Erythroblast (primary cell): ENCODE results near the gene HES5.

ENCODE experiments used
- DNase-seq, 2 experiments: peaks; one replicate each; lab custom pipeline; 2025; lab: John Stamatoyannopoulos, UW
- GATA1 ChIP-seq: IDR thresholded peaks from 2 replicates; pipeline ENCODE4 v1.6.1; 2011; ENCODE audit warnings: low read depth, mild to moderate bottlenecking, control low read depth, low read length, moderate library complexity
- POLR2A ChIP-seq: IDR thresholded peaks from 2 replicates; pipeline ENCODE4 v1.6.1; 2011; ENCODE audit warnings: mild to moderate bottlenecking, low read length

The HES5 gene

DNA sequence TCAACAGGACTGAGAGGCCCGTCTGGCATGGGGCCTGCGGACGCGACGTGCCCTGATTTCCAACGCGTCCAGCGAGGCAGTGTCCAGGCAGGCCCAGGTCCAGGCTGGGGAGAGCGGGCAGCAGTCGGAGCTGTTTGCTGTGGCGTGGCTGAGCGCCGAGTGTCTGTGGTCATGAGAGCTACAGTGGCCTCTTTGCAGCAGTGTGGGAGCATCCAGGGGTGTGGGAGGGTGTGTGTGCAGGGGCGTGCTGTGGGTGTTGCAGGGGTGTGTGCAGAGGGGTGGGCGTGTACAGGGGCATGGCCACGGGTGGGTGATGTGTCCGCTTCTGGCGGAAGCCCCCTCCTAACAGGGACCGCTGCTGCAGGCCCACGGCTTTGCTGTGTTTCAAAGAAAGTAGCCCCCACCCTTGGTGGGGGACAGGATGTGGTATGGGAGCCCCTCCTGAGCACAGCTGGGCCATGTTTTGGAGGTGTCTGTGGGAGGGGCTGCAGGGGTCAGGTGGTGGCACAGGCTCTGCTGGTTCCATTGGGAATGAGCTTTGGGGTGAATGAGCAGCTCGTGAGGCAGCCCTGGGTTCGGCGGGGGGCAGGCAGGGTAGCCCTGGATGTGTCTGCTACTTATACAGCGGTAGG lies 36.3 kb downstream of the HES5 start:
- no peak for TF ChIP-seq POLR2A
- no peak for TF ChIP-seq GATA1

GRCh38 chr1:2493218-2493617 lies 36.8 kb downstream of the HES5 start:
- no peak for DNase-seq
- TF ChIP-seq POLR2A (no peak), GATA1 (no peak)

More for the DNA sequence above, 36.3 kb downstream of the HES5 start:
- DNase-seq = no peak

GRCh38 chr1:2492091-2492490 lies 38.0 kb downstream of the HES5 start:
- TF ChIP-seq POLR2A = no peak
- DNase-seq = no peak

DNA sequence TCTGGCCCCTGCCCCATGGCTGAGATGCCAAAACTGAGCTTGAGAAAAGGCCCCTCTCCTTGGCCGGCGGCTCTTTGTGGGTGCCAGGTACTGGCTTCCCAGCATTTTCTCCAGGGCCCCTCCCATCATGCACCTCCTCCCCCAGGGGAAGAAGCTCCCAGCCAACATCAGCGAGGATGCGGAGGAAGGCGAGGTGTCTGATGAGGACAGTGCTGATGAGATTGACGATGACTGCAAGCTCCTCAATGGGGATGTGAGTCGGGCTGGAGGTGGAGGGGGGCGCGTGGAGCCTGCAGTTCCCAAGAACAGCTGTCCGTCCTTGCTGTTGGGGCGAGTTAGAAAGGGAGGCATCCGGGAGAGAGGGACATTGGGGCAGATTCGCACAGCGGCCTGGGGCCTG lies 40.4 kb downstream of the HES5 start:
- no peak for TF ChIP-seq POLR2A
- TF ChIP-seq GATA1 = no peak

DNA sequence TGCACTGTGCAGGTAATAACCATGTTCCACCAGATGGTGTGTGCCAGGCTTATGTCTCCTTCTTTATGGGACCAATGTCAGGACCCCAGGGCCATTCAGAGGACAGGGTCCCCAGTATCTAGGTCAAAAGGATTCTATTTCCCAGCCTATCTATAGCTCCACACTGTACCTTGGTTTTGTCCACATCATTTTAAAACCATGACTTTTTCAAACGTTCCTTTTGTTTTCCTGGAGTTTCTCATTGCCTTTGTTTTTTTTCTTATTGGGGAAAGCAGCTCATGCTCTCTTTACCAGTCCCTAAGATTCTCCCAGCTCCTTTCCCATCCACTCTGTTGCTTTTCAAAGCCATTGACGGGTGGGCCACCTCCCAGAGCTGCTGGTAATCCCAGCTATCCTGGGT lies 41.4 kb downstream of the HES5 start:
- TF ChIP-seq POLR2A (no peak), GATA1 (no peak)
- DNase-seq = no peak

More for the DNA sequence above, 40.4 kb downstream of the HES5 start:
- no peak for DNase-seq

- TF ChIP-seq POLR2A (no peak), GATA1 (no peak)
- no peak for DNase-seq
These were observed 43.5 kb downstream of the HES5 start for GRCh38 chr1:2486558-2486957.

DNA sequence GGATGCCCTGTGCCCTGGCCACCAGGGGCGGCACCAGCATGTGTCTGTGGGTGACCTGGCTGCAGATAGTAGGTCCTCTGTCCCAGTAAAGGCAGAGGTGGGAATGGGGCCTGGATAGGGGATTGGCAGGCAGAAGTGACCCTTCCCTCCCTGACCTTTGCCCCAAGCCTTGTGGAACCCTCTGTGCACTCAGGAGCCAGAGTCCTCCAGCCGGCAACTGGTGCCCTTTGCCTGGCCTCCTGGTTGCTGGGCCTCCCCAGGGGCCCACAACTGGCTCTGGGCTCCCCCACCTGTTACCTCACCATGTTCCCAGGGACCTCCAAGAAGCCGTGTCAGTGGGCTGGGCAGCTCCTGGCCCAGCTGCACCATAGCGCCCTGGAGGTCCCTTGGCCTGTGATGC lies 44.0 kb downstream of the HES5 start:
- DNase-seq = no peak
- TF ChIP-seq GATA1 (no peak), POLR2A (no peak)

DNA sequence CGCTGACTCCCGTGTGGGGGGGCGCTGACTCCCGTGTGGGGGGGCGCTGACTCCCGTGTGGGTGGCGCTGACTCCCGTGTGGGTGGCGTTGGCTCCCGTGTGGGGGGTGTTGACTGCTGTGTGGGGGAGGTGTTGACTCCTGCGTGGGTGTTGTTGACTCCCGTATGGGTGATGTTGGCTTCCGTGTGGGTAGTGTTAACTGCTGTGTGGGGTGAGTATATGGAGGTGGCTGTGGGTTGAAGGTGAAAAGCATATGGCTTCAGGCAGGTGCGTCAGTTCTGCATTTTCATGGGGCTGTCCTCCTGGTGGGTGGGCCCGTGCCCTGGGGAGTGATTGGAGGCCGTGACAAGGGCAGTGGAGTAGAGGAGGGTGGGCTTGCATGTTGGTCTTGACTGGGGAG lies 46.1 kb downstream of the HES5 start:
- TF ChIP-seq GATA1 (no peak), POLR2A (no peak)
- no peak for DNase-seq

- TF ChIP-seq GATA1 = no peak
- no peak for TF ChIP-seq POLR2A
- no peak for DNase-seq
These were observed 47.0 kb downstream of the HES5 start for GRCh38 chr1:2483026-2483425.

GRCh38 chr1:2482588-2482987 lies 47.5 kb downstream of the HES5 start:
- DNase-seq = no peak
- TF ChIP-seq POLR2A (no peak), GATA1 (no peak)

GRCh38 chr1:2481885-2482284 lies 48.2 kb downstream of the HES5 start:
- no peak for DNase-seq
- TF ChIP-seq GATA1 (no peak), POLR2A (no peak)

DNA sequence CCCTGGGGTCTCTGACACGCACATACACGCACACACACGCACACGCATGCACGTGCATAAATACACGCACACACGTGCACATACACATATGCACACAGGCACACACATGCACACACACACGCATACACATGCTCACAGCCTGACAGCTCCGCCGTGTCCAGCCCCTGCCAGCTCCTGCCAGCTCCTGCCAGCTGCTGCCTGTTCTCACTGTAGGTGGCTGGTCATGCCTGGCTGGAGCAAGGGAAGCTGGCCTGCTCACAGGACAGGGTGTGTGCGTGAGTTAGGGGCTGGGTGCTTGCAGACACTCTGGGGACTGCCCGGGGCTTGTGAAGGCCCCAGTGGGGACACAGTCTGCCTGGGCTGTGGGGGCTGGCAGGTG lies 49.1 kb downstream of the HES5 start:
- no peak for DNase-seq
- TF ChIP-seq GATA1 (no peak), POLR2A (no peak)

DNA sequence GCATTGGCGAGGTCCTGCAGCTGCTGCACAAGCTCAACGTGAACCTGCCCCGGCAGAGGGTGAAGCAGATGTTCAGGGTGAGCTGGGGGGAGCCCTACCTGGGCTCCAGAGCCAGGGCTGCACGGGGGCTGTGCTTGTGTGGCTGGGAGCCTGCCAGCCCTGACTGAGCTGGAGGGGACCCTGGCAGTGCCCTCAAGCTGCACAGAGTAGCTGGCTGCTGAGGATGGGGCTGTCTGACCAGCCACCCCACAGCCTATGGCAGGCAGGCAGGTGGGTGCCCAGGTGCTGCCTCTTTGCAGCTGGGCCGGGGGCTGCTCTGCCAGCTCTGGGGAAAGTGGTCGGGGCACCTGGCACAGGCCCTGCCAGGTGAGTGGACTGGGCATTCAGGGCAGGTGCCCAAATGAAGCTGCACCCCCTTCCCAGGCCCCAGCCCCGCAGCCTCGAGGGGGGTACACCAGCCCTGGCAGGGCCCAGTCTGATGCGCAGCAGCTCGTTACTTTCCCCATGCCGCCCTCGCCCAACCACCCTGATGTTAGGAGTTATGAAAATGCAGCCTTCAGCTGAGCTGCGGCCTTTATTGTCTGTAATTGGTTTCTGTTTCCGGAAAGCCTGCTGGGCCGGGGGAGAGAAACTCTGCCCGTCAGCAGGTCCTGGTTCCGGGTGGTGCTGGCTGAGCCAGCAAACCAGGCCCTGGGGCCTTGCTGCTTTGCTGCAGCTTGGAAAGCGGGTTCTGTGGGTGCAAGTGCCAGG lies 49.7 kb downstream of the HES5 start:
- TF ChIP-seq POLR2A (no peak), GATA1 (no peak)
- no peak for DNase-seq

DNA sequence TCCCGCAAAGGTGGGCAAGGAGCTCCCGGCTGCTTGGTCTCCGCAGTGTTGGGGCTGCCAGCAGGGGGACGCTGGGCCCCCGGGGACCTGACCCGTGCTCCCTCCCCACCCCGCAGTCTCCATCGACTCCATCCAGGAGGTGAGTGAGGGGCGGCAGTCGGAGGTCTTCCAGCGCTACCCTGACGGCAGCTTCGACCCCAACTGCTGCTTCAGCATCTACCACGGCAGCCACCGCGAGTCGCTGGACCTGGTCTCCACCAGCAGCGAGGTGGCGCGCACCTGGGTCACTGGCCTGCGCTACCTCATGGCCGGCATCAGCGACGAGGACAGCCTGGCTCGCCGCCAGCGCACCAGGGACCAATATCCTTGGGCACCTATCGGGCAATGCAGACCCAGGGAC lies 50.4 kb downstream of the HES5 start:
- TF ChIP-seq POLR2A = no peak
- TF ChIP-seq GATA1 = no peak
- no peak for DNase-seq

DNA sequence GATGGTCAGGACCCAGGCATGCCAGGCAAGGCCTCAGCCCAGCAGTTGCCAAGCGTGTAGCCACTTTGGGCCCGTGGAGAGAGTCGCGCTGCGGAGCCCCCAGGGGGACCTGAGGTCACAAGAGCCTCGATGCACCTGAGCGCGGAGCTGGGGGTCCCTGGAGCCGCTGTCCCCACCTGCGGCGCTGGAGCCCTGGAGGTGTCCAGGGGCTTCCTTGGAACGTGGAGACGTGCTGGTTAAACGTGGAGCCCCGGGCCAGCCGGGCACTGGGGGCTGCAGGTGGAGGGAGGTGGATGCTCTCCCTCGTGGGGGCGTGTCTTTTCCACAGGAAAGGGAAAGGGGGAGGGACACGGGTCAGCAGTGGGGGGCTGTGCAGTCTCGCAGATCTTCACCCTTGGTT lies 50.9 kb downstream of the HES5 start:
- TF ChIP-seq POLR2A (no peak), GATA1 (no peak)
- DNase-seq = no peak
